Activated naive CD8-positive, alpha-beta T cell treated with anti-CD3 and anti-CD28 coated beads, Interleukin-2, amount 50 U/mL, for 24 hours (primary cell): ENCODE data around the gene LIPT2.
A peak's percentile ranks its signal among the peaks of the same experiment; 100 is the strongest.
"Not testable (repeated sequence)": the region's sequence is repeated elsewhere in the genome, so short reads cannot be mapped to it uniquely, and the experiment has no call there.

ENCODE experiments used
- ATAC-seq: fragments of 150-1000 bp; cut with Tn5 transposase; one replicate; pipeline ENCODE4 v1.10.0; 2021
- DNase-seq: peaks from one replicate; pipeline ENCODE4 v3.0.0; 2021
- H3K27ac Mint-ChIP-seq: one replicate; pipeline ENCODE4 v1.8.0; 2021; ENCODE audit warnings: mild to moderate bottlenecking, mixed read lengths
- H3K27me3 Mint-ChIP-seq: one replicate; pipeline ENCODE4 v1.8.0; 2021; ENCODE audit warnings: mixed read lengths
- H3K36me3 Mint-ChIP-seq: one replicate; pipeline ENCODE4 v1.8.0; 2021; ENCODE audit warnings: low read depth, mixed read lengths
- H3K4me1 Mint-ChIP-seq: one replicate; pipeline ENCODE4 v1.8.0; 2021; ENCODE audit warnings: mixed read lengths
- H3K4me3 Mint-ChIP-seq: one replicate; pipeline ENCODE4 v1.8.0; 2021; ENCODE audit warnings: mild to moderate bottlenecking, moderate library complexity, mixed read lengths
- H3K9me3 Mint-ChIP-seq: one replicate; pipeline ENCODE4 v1.8.0; 2021; ENCODE audit warnings: mixed read lengths

The LIPT2 gene

DNA sequence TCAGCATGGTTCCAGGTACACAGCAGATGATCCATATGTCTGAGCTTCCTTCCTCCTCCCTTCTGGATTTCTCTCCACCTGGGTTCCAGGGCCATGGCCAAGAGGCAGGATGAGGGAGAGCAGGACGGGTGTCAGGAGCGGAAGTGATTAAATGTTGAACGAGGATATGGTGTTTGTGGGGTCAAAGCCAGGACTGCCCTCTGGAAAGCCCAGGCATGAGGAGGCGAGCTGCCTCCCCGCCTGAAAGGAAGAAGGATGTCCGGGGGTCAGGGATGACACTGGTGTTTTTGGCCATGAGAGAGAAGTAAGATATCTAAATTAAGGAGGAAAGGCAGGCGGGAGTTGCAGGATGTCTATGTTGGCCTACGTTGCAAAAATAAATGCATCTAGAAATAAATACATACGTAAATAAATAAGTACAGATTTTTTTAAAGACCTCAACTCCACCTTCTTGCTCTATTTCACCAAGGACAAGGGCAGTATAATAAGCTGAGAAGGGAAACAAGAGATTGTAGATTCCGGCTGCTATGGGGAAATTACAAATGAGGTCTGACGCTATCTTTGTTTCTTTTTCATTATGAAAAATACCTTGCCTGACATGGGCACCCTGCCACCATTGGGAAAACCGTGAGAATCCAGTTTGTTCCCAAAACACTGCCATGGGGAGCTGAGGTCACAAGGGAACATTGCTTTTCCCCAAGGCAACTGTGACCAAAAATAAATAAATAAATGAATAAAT lies 27.6 kb upstream of the LIPT2 start:
- Mint-ChIP-seq H3K4me1 (no peaks in the 10 kb centered on the region), H3K27me3 (peaks cover 10% of the 10 kb centered on the region), H3K4me3 (no peak overlapping the region), H3K36me3 (no peaks in the 10 kb centered on the region), H3K9me3 (peaks cover 5% of the 10 kb centered on the region), H3K27ac (no peak overlapping the region)
- ATAC-seq (no peak), DNase-seq (no peak)

DNA sequence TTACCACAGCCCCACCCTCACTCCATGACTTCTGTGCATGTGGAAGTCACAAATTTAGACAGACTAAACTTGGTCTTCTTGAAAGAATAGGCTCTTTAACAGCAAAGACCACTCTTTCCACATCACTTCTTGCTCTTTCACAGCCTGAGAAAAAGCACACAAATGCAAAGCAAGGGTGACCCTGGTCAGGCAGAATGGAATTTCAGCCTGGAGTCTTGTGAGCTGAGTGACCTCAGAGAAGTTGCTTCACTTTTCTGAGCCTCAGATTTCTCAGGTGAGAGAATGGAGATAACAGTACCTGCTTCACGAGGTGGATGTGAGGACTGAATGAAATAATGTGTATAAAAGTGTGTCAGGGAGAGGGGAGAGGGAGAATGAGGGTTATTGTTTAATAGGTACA lies 26.8 kb upstream of the LIPT2 start:
- DNase-seq, result no peak
- Mint-ChIP-seq H3K27me3 (peaks cover 10% of the 10 kb centered on the region), H3K27ac (no peak overlapping the region), H3K9me3 (peaks cover 5% of the 10 kb centered on the region), H3K4me1 (no peaks in the 10 kb centered on the region), H3K36me3 (no peaks in the 10 kb centered on the region), H3K4me3 (no peak overlapping the region)
- no peak for ATAC-seq

- Mint-ChIP-seq H3K9me3 (peaks cover 5% of the 10 kb centered on the region), H3K4me3 (no peak overlapping the region), H3K4me1 (no peaks in the 10 kb centered on the region), H3K36me3 (no peaks in the 10 kb centered on the region), H3K27ac (no peak overlapping the region), H3K27me3 (peaks cover 12% of the 10 kb centered on the region)
- DNase-seq (no peak), ATAC-seq (no peak)
Measured at GRCh38 chr11:74519710-74520109, 26.2 kb upstream of the LIPT2 start.

- not testable (repeated sequence) for H3K4me3 Mint-ChIP-seq, H3K4me1 Mint-ChIP-seq, H3K9me3 Mint-ChIP-seq, H3K27ac Mint-ChIP-seq, ATAC-seq, H3K36me3 Mint-ChIP-seq, DNase-seq
- peaks cover 16% of the 10 kb centered on the region for H3K27me3 Mint-ChIP-seq
Measured at GRCh38 chr11:74517592-74517991, 24.1 kb upstream of the LIPT2 start.

- Mint-ChIP-seq H3K4me3 (no peak overlapping the region), H3K27me3 (peaks cover 5% of the 10 kb centered on the region), H3K36me3 (peaks cover 6% of the 10 kb centered on the region), H3K27ac (no peak overlapping the region), H3K4me1 (no peaks in the 10 kb centered on the region), H3K9me3 (peaks cover 4% of the 10 kb centered on the region)
- no peak for DNase-seq
- no peak for ATAC-seq
Measured at GRCh38 chr11:74507582-74507981, 14.1 kb upstream of the LIPT2 start.

- DNase-seq (no peak), ATAC-seq (no peak)
- H3K9me3 Mint-ChIP-seq, result peaks cover 8% of the 10 kb centered on the region
- no peak overlapping the region for H3K27ac Mint-ChIP-seq
- H3K36me3 Mint-ChIP-seq, result peaks cover 10% of the 10 kb centered on the region
- no peak overlapping the region for H3K4me3 Mint-ChIP-seq
- no peaks in the 10 kb centered on the region for H3K4me1 Mint-ChIP-seq
- H3K27me3 Mint-ChIP-seq, result peaks cover 2% of the 10 kb centered on the region
Measured at GRCh38 chr11:74506823-74507222, 13.3 kb upstream of the LIPT2 start.

GRCh38 chr11:74505911-74506310 lies 12.4 kb upstream of the LIPT2 start:
- no peak overlapping the region for H3K27ac Mint-ChIP-seq
- H3K27me3 Mint-ChIP-seq, result peaks cover 2% of the 10 kb centered on the region
- H3K9me3 Mint-ChIP-seq, result peaks cover 11% of the 10 kb centered on the region
- DNase-seq (no peak), ATAC-seq (no peak)
- no peaks in the 10 kb centered on the region for H3K4me1 Mint-ChIP-seq
- H3K36me3 Mint-ChIP-seq, result peaks cover 10% of the 10 kb centered on the region
- no peak overlapping the region for H3K4me3 Mint-ChIP-seq

DNA sequence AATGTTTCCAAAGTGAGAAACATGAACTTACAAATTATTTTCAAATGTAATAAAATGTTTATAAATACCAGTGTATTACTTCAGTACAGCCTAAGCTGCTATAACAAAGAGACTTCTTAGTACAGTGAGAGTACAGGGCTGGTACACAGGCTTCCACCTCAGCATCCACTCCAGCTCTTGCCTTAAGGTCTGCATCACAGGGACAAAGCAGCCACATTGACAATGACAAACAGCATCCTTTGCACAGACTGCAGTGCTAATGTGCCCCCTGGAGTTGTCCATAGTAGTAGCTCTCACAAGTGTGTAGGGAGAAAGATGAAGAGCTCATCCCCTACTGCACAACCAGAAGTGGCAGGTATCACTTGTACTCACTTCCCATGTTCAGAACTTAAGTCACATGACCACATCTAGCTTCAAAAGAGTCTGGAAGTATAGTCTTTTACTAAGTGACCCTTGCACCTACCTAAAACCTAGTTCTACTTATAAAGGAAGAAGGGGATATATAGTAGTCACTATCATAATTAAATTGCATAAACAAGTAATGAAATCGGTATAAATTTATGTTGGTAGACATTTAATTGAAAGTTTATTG lies 10.7 kb upstream of the LIPT2 start:
- no peak overlapping the region for H3K4me3 Mint-ChIP-seq
- H3K9me3 Mint-ChIP-seq, result peaks cover 11% of the 10 kb centered on the region
- H3K27me3 Mint-ChIP-seq, result no peaks in the 10 kb centered on the region
- ATAC-seq (no peak), DNase-seq (no peak)
- peaks cover 10% of the 10 kb centered on the region for H3K36me3 Mint-ChIP-seq
- H3K4me1 Mint-ChIP-seq, result no peaks in the 10 kb centered on the region
- H3K27ac Mint-ChIP-seq, result no peak overlapping the region

GRCh38 chr11:74494916-74495315 lies 1.4 kb upstream of the LIPT2 start:
- Mint-ChIP-seq H3K9me3 (no peaks in the 10 kb centered on the region), H3K4me1 (peaks cover 17% of the 10 kb centered on the region), H3K4me3 (no peak overlapping the region), H3K27me3 (no peaks in the 10 kb centered on the region), H3K36me3 (no peaks in the 10 kb centered on the region), H3K27ac (no peak overlapping the region)
- no peak for DNase-seq
- no peak for ATAC-seq

DNA sequence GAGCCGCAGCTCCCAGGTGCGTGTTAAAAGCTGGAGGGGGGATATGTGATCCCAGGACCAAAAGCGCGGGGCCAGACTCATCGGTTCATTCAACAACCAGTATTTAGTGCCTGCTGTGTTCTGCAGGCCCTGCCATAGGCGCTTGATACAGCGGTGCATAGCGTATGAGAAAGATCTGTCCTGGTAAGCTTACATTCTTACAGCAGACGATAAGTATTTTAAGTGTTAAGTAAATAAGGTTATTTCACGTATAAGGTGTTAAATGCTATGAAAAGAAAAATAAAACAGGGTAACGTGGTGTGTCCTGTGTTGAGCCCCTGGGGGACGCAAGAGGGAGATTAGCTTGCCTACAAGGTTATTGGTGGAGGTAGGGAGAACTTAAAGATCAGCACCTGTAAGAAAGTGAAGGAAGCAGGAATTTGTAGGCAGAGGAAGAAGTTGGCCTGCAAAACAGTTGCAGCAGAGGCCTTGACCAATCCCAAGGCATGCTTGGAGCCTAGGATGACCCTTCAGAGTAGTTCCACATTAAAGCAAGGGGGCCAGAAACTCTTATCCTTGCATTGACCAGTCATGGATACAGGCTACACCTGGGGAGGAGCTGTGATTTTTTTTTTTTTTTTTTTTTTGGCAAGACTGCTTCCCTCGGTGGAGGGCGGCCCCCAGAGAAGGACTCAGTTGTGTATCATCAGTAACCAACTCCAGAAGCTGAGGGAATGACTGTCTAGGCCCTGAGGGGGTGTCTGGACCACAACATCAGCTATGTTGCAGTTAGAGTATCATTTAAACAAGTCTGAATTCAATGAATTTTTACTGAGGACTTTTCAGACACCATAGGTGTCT lies 487 bp upstream of the LIPT2 start:
- no peak for DNase-seq
- peak overlapping the region; percentile 68 for H3K27ac Mint-ChIP-seq
- no peaks in the 10 kb centered on the region for H3K36me3 Mint-ChIP-seq
- H3K4me3 Mint-ChIP-seq, result peak overlapping the region; percentile 76
- peaks cover 17% of the 10 kb centered on the region for H3K4me1 Mint-ChIP-seq
- no peak for ATAC-seq
- H3K27me3 Mint-ChIP-seq, result no peaks in the 10 kb centered on the region
- no peaks in the 10 kb centered on the region for H3K9me3 Mint-ChIP-seq

DNA sequence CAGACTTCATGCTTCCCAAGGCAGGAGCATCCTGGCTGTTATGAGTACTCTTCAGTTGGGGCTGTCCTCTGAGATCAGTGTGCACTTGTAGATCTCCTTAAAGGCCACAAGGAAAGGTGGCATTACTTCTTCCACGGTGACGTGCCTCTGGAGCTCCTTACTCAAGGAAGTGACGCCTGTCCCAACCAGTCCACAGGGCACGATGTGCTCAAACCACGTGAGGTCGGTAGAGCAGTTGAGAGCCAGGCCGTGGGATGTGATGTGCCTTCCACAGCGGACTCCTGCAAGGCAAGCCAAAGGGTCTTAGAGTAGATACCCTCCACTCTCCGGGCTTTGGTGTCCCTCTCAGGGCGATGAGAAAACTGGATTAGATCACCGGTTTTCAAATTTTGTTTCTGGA lies 1.4 kb downstream of the LIPT2 start:
- H3K4me3 Mint-ChIP-seq, result peak overlapping the region; percentile 80
- no peaks in the 10 kb centered on the region for H3K9me3 Mint-ChIP-seq
- DNase-seq (peak; percentile 6), ATAC-seq (no peak)
- H3K27ac Mint-ChIP-seq, result peak overlapping the region; percentile 84
- peaks cover 17% of the 10 kb centered on the region for H3K4me1 Mint-ChIP-seq
- H3K36me3 Mint-ChIP-seq, result no peaks in the 10 kb centered on the region
- H3K27me3 Mint-ChIP-seq, result no peaks in the 10 kb centered on the region

DNA sequence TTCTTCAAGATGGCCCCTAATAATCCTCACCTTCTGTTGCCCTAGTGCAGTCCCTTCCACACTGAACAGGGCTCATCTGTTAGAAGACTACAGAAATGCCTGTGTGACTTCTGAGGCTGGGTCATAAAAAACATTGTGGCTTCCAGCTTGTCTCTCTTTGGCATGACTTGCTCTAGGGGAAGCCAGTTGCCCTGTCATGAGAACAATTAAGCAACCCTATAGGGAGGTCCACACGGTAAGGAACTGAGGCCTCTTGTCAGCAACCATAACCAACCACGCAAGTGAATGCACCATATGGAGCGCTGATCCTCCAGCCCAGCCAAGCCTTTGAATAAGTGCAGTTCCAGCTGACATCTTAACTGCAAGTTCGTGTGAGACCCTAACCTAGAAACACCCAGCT lies 2.6 kb downstream of the LIPT2 start:
- ATAC-seq (no peak), DNase-seq (no peak)
- Mint-ChIP-seq H3K4me1 (peaks cover 17% of the 10 kb centered on the region), H3K27ac (no peak overlapping the region), H3K9me3 (no peaks in the 10 kb centered on the region), H3K27me3 (no peaks in the 10 kb centered on the region), H3K4me3 (no peak overlapping the region), H3K36me3 (no peaks in the 10 kb centered on the region)

- Mint-ChIP-seq H3K4me3 (no peak overlapping the region), H3K27ac (no peak overlapping the region), H3K36me3 (no peaks in the 10 kb centered on the region), H3K4me1 (peaks cover 7% of the 10 kb centered on the region), H3K27me3 (no peaks in the 10 kb centered on the region), H3K9me3 (no peaks in the 10 kb centered on the region)
- ATAC-seq, result no peak
- no peak for DNase-seq
Measured at GRCh38 chr11:74487875-74488274, 5.6 kb downstream of the LIPT2 start.

- Mint-ChIP-seq H3K9me3 (no peaks in the 10 kb centered on the region), H3K27ac (no peak overlapping the region), H3K36me3 (no peaks in the 10 kb centered on the region), H3K4me1 (no peaks in the 10 kb centered on the region), H3K27me3 (no peaks in the 10 kb centered on the region), H3K4me3 (no peak overlapping the region)
- DNase-seq (no peak), ATAC-seq (no peak)
Measured at GRCh38 chr11:74485868-74486267, 7.7 kb downstream of the LIPT2 start.
